BJ (cell line): ENCODE data around the gene MEX3C. TPM values are rescaled to one million over a fixed set of nuclear protein-coding genes. Genes with fewer than 3 reads are reported as not detected.

ENCODE experiments used
- CTCF ChIA-PET: fragments of 350-600 bp; formaldehyde crosslinking; extraction: SDS; loops from one replicate; lab custom pipeline; 2021; ENCODE audit warnings: antibody characterized with exemption, inconsistent platforms; lab: Yijun Ruan, JAX
- POLR2A ChIA-PET: fragments of 300-600 bp; sonication (Branson Sonifier 250); formaldehyde crosslinking; extraction: SDS; loops from one replicate; lab custom pipeline; 2021; ENCODE audit warnings: antibody characterized with exemption; lab: Charles Lee
- DNase-seq: peaks from one replicate; pipeline ENCODE4 v3.0.0-alpha.2; 2011; ENCODE audit warnings: low read depth
- H3K27me3 ChIP-seq: 2 replicates; pipeline ENCODE4 v1.6.0; 2011; ENCODE audit warnings: low read length; ENCODE audit not compliant: control insufficient read depth, insufficient read depth
- H3K36me3 ChIP-seq: 2 replicates; pipeline ENCODE4 v1.5.1; 2011; ENCODE audit warnings: low read length; ENCODE audit not compliant: control insufficient read depth, insufficient read depth
- H3K4me3 ChIP-seq: 2 replicates; pipeline ENCODE4 v1.5.1; 2011; ENCODE audit warnings: low read depth, mild to moderate bottlenecking, control low read depth, low read length
- CTCF ChIP-seq: IDR thresholded peaks from 2 replicates; pipeline ENCODE4 v1.5.1; 2011; ENCODE audit warnings: low read depth, mild to moderate bottlenecking, control low read depth, inconsistent platforms, low read length, moderate library complexity; ENCODE audit not compliant: insufficient read depth
- polyA plus RNA-seq: library from polyadenylated mRNA; depleted of rRNA; stranded (reverse); fragments of >200 nt; gene quantifications from 2 replicates; pipeline ENCODE4 v1.2.3, GENCODE V29; 2011

MEX3C gene
- polyA plus RNA-seq, 1 experiment = 34.4 TPM

GRCh38 chr18:51169731-51170130, 27.8 kb downstream of the MEX3C start:
- CTCF ChIA-PET = no interaction called here
- no peak for TF ChIP-seq CTCF

GRCh38 chr18:51168960-51169662, 28.4 kb downstream of the MEX3C start:
- ChIA-PET POLR2A (no interaction called here), CTCF (no interaction called here)
- TF ChIP-seq CTCF = no peak
- H3K27me3 ChIP-seq = no peaks in the 10 kb centered on the region
- no peaks in the 10 kb centered on the region for H3K36me3 ChIP-seq
- DNase-seq = no peak
- H3K4me3 ChIP-seq = no peak overlapping the region

More at GRCh38 chr18:51169731-51170130, 27.8 kb downstream of the MEX3C start:
- no peak for DNase-seq
- Histone ChIP-seq H3K4me3 (no peak overlapping the region), H3K36me3 (no peaks in the 10 kb centered on the region), H3K27me3 (no peaks in the 10 kb centered on the region)
- POLR2A ChIA-PET = no interaction called here

- Histone ChIP-seq H3K36me3 (no peaks in the 10 kb centered on the region), H3K27me3 (no peaks in the 10 kb centered on the region), H3K4me3 (no peak overlapping the region)
- ChIA-PET POLR2A (no interaction called here), CTCF (no interaction called here)
- no peak for DNase-seq
- no peak for TF ChIP-seq CTCF
These were observed 29.3 kb downstream of the MEX3C start for GRCh38 chr18:51168026-51168742.

GRCh38 chr18:51165296-51165695, 32.2 kb downstream of the MEX3C start:
- ChIA-PET POLR2A (no interaction called here), CTCF (interaction anchor here (0.6 kb wide), 1 partner anchor 18 kb away, joined by 3 read pairs; no protein-coding TSS in a partner anchor)
- Histone ChIP-seq H3K36me3 (no peaks in the 10 kb centered on the region), H3K4me3 (no peak overlapping the region), H3K27me3 (no peaks in the 10 kb centered on the region)
- DNase-seq = no peak
- TF ChIP-seq CTCF = no peak

- no peak for TF ChIP-seq CTCF
- H3K27me3 ChIP-seq = no peaks in the 10 kb centered on the region
- no peak overlapping the region for H3K4me3 ChIP-seq
- no peak for DNase-seq
- ChIA-PET CTCF (interaction anchor here (0.6 kb wide), 1 partner anchor 18 kb away, joined by 3 read pairs; no protein-coding TSS in a partner anchor), POLR2A (no interaction called here)
- no peaks in the 10 kb centered on the region for H3K36me3 ChIP-seq
These were observed 32.7 kb downstream of the MEX3C start for GRCh38 chr18:51164761-51165281.
